BLaER1 treated with 17β-estradiol and CSF1 and Interleukin-3, amounts not matched to agents 10 nM and 100 nM (cell line): ENCODE data around the gene TRIM24.

Experiments
- H3K27ac ChIP-seq, 11 experiments: shearing (Covaris generic); formaldehyde crosslinking; 2 replicates each; pipeline ENCODE4 v1.8.1; 2022
- H3K27me3 ChIP-seq, 11 experiments: shearing (Covaris generic); formaldehyde crosslinking; 2 replicates each; pipeline ENCODE4 v1.8.1; 2022
- H3K36me3 ChIP-seq, 11 experiments: shearing (Covaris generic); formaldehyde crosslinking; 2 replicates each; pipeline ENCODE4 v1.8.1; 2022
- H3K4me1 ChIP-seq, 10 experiments: shearing (Covaris generic); formaldehyde crosslinking; 2 replicates each; pipeline ENCODE4 v1.8.1; 2022
- H3K4me2 ChIP-seq, 11 experiments: shearing (Covaris generic); formaldehyde crosslinking; 2 replicates each; pipeline ENCODE4 v1.8.1; 2022
- H3K4me3 ChIP-seq, 10 experiments: shearing (Covaris generic); formaldehyde crosslinking; 2 replicates each; pipeline ENCODE4 v1.8.1; 2022
- H3K9ac ChIP-seq, 11 experiments: shearing (Covaris generic); formaldehyde crosslinking; 2 replicates each; pipeline ENCODE4 v1.8.1; 2022
- H3K9me3 ChIP-seq, 11 experiments: shearing (Covaris generic); formaldehyde crosslinking; replicated peaks in 1 of 11; 2 replicates each; pipeline ENCODE4 v1.8.1; 2022
- H4K20me1 ChIP-seq, 11 experiments: shearing (Covaris generic); formaldehyde crosslinking; 2 replicates each; pipeline ENCODE4 v1.8.1; 2022
- Cebpa-rat ChIP-seq, 11 experiments: shearing (Covaris generic); IDR thresholded peaks; 2 replicates each; pipeline ENCODE4 v1.8.1; 2022

The TRIM24 gene

GRCh38 chr7:138433583-138434443, 26.2 kb upstream of the TRIM24 start:
- Histone ChIP-seq H3K4me2 (no peak overlapping the region), H3K9me3 (peaks cover 33 to 66% (median 38%) of the 10 kb centered on the region in 11 experiments), H3K27ac (no peak overlapping the region), H3K36me3 (peaks cover 0 to 8% (median 0%) of the 10 kb centered on the region in 11 experiments; a peak in 2 of 22 replicates), H3K4me3 (no peak overlapping the region), H3K27me3 (no peaks in the 10 kb centered on the region), H3K9ac (no peak overlapping the region), H3K4me1 (peaks cover 0 to 4% (median 0%) of the 10 kb centered on the region in 10 experiments; a peak in 1 of 20 replicates), H4K20me1 (no peaks in the 10 kb centered on the region)
- no peak for TF ChIP-seq Cebpa-rat (IDR thresholded peaks at IDR 0.05)

GRCh38 chr7:138434597-138435019, 25.5 kb upstream of the TRIM24 start:
- H3K4me2 ChIP-seq: no peak overlapping the region
- peaks cover 25 to 58% (median 30%) of the 10 kb centered on the region in 11 experiments for H3K9me3 ChIP-seq
- no peak overlapping the region for H3K9ac ChIP-seq
- no peak for TF ChIP-seq Cebpa-rat (IDR thresholded peaks at IDR 0.05)
- H3K36me3 ChIP-seq: peaks cover 0 to 7% (median 0%) of the 10 kb centered on the region in 11 experiments; a peak in 2 of 22 replicates
- no peak overlapping the region for H3K4me3 ChIP-seq
- no peaks in the 10 kb centered on the region for H4K20me1 ChIP-seq
- peaks cover 0 to 4% (median 0%) of the 10 kb centered on the region in 10 experiments; a peak in 1 of 20 replicates for H3K4me1 ChIP-seq
- no peaks in the 10 kb centered on the region for H3K27me3 ChIP-seq
- no peak overlapping the region for H3K27ac ChIP-seq

GRCh38 chr7:138435231-138435919, 24.7 kb upstream of the TRIM24 start:
- Histone ChIP-seq H3K9ac (no peak overlapping the region), H3K4me3 (no peak overlapping the region), H3K4me2 (no peak overlapping the region), H3K36me3 (no peaks in the 10 kb centered on the region; a peak in 1 of 22 replicates), H4K20me1 (no peaks in the 10 kb centered on the region), H3K27me3 (no peaks in the 10 kb centered on the region), H3K4me1 (peaks cover 0 to 4% (median 0%) of the 10 kb centered on the region in 10 experiments; a peak in 1 of 20 replicates), H3K9me3 (peaks cover 17 to 53% (median 24%) of the 10 kb centered on the region in 11 experiments), H3K27ac (no peak overlapping the region)
- TF ChIP-seq Cebpa-rat (IDR thresholded peaks at IDR 0.05): no peak

GRCh38 chr7:138436388-138436787, 23.7 kb upstream of the TRIM24 start:
- H3K36me3 ChIP-seq: no peaks in the 10 kb centered on the region
- no peaks in the 10 kb centered on the region for H4K20me1 ChIP-seq
- peaks cover 0 to 4% (median 0%) of the 10 kb centered on the region in 10 experiments; a peak in 1 of 20 replicates for H3K4me1 ChIP-seq
- no peaks in the 10 kb centered on the region for H3K27me3 ChIP-seq
- peaks cover 8 to 53% (median 23%) of the 10 kb centered on the region in 11 experiments for H3K9me3 ChIP-seq
- TF ChIP-seq Cebpa-rat (IDR thresholded peaks at IDR 0.05): no peak
- no peak overlapping the region for H3K9ac ChIP-seq
- no peak overlapping the region for H3K27ac ChIP-seq
- no peak overlapping the region for H3K4me3 ChIP-seq
- H3K4me2 ChIP-seq: no peak overlapping the region

- Histone ChIP-seq H3K4me1 (no peaks in the 10 kb centered on the region), H3K4me3 (no peak overlapping the region), H3K9me3 (peaks cover 0 to 29% (median 19%) of the 10 kb centered on the region in 11 experiments; a peak in 16 of 22 replicates), H4K20me1 (no peaks in the 10 kb centered on the region), H3K27me3 (no peaks in the 10 kb centered on the region), H3K9ac (no peak overlapping the region), H3K36me3 (no peaks in the 10 kb centered on the region), H3K4me2 (no peak overlapping the region), H3K27ac (no peak overlapping the region)
- no peak for TF ChIP-seq Cebpa-rat (IDR thresholded peaks at IDR 0.05)
These were observed 19.6 kb upstream of the TRIM24 start for GRCh38 chr7:138440460-138440859.

GRCh38 chr7:138442822-138443221, 17.2 kb upstream of the TRIM24 start:
- Histone ChIP-seq H3K9me3 (peaks cover 0 to 32% (median 19%) of the 10 kb centered on the region in 11 experiments; a peak in 15 of 22 replicates), H3K36me3 (no peaks in the 10 kb centered on the region), H3K4me1 (no peaks in the 10 kb centered on the region), H4K20me1 (no peaks in the 10 kb centered on the region), H3K27me3 (no peaks in the 10 kb centered on the region), H3K4me2 (no peak overlapping the region), H3K9ac (no peak overlapping the region), H3K27ac (no peak overlapping the region), H3K4me3 (no peak overlapping the region)
- TF ChIP-seq Cebpa-rat (IDR thresholded peaks at IDR 0.05): no peak

GRCh38 chr7:138449580-138449979, 10.5 kb upstream of the TRIM24 start:
- Histone ChIP-seq H4K20me1 (no peaks in the 10 kb centered on the region), H3K4me2 (no peak overlapping the region), H3K4me1 (peaks cover 0 to 7% (median 0%) of the 10 kb centered on the region in 10 experiments; a peak in 2 of 20 replicates), H3K4me3 (no peak overlapping the region), H3K27me3 (no peaks in the 10 kb centered on the region), H3K9me3 (peaks cover 0 to 8% (median 0%) of the 10 kb centered on the region in 11 experiments; a peak in 5 of 22 replicates), H3K9ac (no peak overlapping the region), H3K27ac (no peak overlapping the region), H3K36me3 (no peaks in the 10 kb centered on the region)
- TF ChIP-seq Cebpa-rat (IDR thresholded peaks at IDR 0.05): no peak

GRCh38 chr7:138455609-138456008, 4.5 kb upstream of the TRIM24 start:
- H3K4me3 ChIP-seq: no peak overlapping the region
- H3K4me2 ChIP-seq: no peak overlapping the region
- H3K36me3 ChIP-seq: no peaks in the 10 kb centered on the region
- H3K27me3 ChIP-seq: no peaks in the 10 kb centered on the region
- peaks cover 0 to 7% (median 0%) of the 10 kb centered on the region in 10 experiments; a peak in 2 of 20 replicates for H3K4me1 ChIP-seq
- no peak overlapping the region for H3K27ac ChIP-seq
- peaks cover 0 to 4% (median 0%) of the 10 kb centered on the region in 11 experiments; a peak in 4 of 22 replicates for H4K20me1 ChIP-seq
- H3K9me3 ChIP-seq: peaks cover 0 to 15% (median 8%) of the 10 kb centered on the region in 11 experiments; a peak in 10 of 22 replicates
- no peak overlapping the region for H3K9ac ChIP-seq
- no peak for TF ChIP-seq Cebpa-rat (IDR thresholded peaks at IDR 0.05)

- Histone ChIP-seq H3K9me3 (peaks cover 0 to 15% (median 8%) of the 10 kb centered on the region in 11 experiments; a peak in 10 of 22 replicates), H4K20me1 (peaks cover 0 to 10% (median 2%) of the 10 kb centered on the region in 11 experiments; a peak in 9 of 22 replicates), H3K4me2 (no peak overlapping the region), H3K4me1 (peaks cover 0 to 7% (median 0%) of the 10 kb centered on the region in 10 experiments; a peak in 2 of 20 replicates), H3K9ac (no peak overlapping the region), H3K27ac (no peak overlapping the region), H3K36me3 (no peaks in the 10 kb centered on the region), H3K4me3 (no peak overlapping the region), H3K27me3 (no peaks in the 10 kb centered on the region)
- no peak for TF ChIP-seq Cebpa-rat (IDR thresholded peaks at IDR 0.05)
These were observed 3.8 kb upstream of the TRIM24 start for GRCh38 chr7:138456220-138456619.
